HAP-1 (cell line): ENCODE data around the gene SBSN.
"Not testable (repeated sequence)": the region's sequence is repeated elsewhere in the genome, so short reads cannot be mapped to it uniquely, and the experiment has no call there.

ENCODE experiments used
- DNase-seq, 2 experiments: peaks; one replicate each; pipeline ENCODE4 v3.0.0-alpha.2; 2016 to 2020; ENCODE audit warnings: low spot score in 2 of 2
- H3K27me3 ChIP-seq: fragments of 250-450 bp; sonication (Bioruptor Pico); 2 replicates; pipeline ENCODE4 v1.5.1; 2020; ENCODE audit warnings: low read depth, mild to moderate bottlenecking, moderate library complexity
- H3K36me3 ChIP-seq: fragments of 250-450 bp; sonication (Bioruptor Pico); replicated peaks from 2 replicates; pipeline ENCODE4 v1.5.1; 2020; ENCODE audit warnings: mild to moderate bottlenecking
- H3K4me1 ChIP-seq: fragments of 250-450 bp; sonication (Bioruptor Pico); 2 replicates; pipeline ENCODE4 v1.5.1; 2020; ENCODE audit warnings: mild to moderate bottlenecking
- H3K4me3 ChIP-seq: fragments of 250-450 bp; sonication (Bioruptor Pico); 2 replicates; pipeline ENCODE4 v1.5.1; 2020; ENCODE audit warnings: mild to moderate bottlenecking, moderate library complexity
- H3K9me3 ChIP-seq: fragments of 250-450 bp; sonication (Bioruptor Pico); 2 replicates; pipeline ENCODE4 v1.5.1; 2020; ENCODE audit warnings: mild to moderate bottlenecking, moderate library complexity
- in situ Hi-C: fragments of 300-500 bp; cut with MboI; formaldehyde crosslinking; loops from 3 replicates; pipeline ENCODE4 v1.14.3; 2020; ENCODE audit warnings: low sequenced_read_pairs, inconsistent platforms, mixed read lengths

SBSN gene

GRCh38 chr19:35476149-35476548 is 52.0 kb downstream of the SBSN start:
- Histone ChIP-seq H3K4me3 (no peak overlapping the region), H3K9me3 (no peaks in the 10 kb centered on the region), H3K27me3 (0 out of 2 replicates have a peak, but pooled peaks cover 5% of the 10 kb centered on the region), H3K36me3 (no peaks in the 10 kb centered on the region), H3K4me1 (peaks cover 5% of the 10 kb centered on the region)
- in situ Hi-C loops: no loop called here
- DNase-seq: peak in 1 of 2 experiments; percentile 23

GRCh38 chr19:35474594-35474993 is 53.5 kb downstream of the SBSN start:
- peaks cover 11% of the 10 kb centered on the region for H3K4me1 ChIP-seq
- DNase-seq, H3K4me3 ChIP-seq, H3K9me3 ChIP-seq, H3K36me3 ChIP-seq, H3K27me3 ChIP-seq, in situ Hi-C loops: not testable (repeated sequence)

- DNase-seq: no peak
- H3K36me3 ChIP-seq: no peaks in the 10 kb centered on the region
- peaks cover 11% of the 10 kb centered on the region for H3K4me1 ChIP-seq
- in situ Hi-C loops: no loop called here
- H3K27me3 ChIP-seq: no peaks in the 10 kb centered on the region
- no peak overlapping the region for H3K4me3 ChIP-seq
- H3K9me3 ChIP-seq: no peaks in the 10 kb centered on the region
Observed at GRCh38 chr19:35474104-35474503, 54.0 kb downstream of the SBSN start.
